HepG2 (cell line): Measurements from ENCODE around the gene FAM117A. TPM values are rescaled to one million over a fixed set of nuclear protein-coding genes. Genes with fewer than 3 reads are reported as not detected.

Experiments
- ATF3 ChIP-seq: sonication (generic); formaldehyde crosslinking; IDR thresholded peaks from 2 replicates; pipeline ENCODE4 v1.4.0; 2020; ENCODE audit warnings: missing genetic modification reagents
- EED ChIP-seq: sonication (generic); formaldehyde crosslinking; IDR thresholded peaks from 2 replicates; pipeline ENCODE4 v1.5.0; 2020; ENCODE audit warnings: mild to moderate bottlenecking, missing genetic modification reagents
- EP300 ChIP-seq, 3 experiments: sonication (generic) in 1 of 3; formaldehyde crosslinking in 1 of 3; IDR thresholded peaks; 2 replicates each; pipeline versions ENCODE4 v1.5.1 to v1.6.1; 2011 to 2020; ENCODE audit warnings: low read depth in 2 of 3, low read length in 2 of 3, borderline replicate concordance in 1 of 3, improper control_type of control experiment in 1 of 3, mild to moderate bottlenecking in 1 of 3, missing genetic modification reagents in 1 of 3, moderate library complexity in 1 of 3
- HMG20B ChIP-seq: conservative IDR thresholded peaks from 2 replicates; pipeline ENCODE4 v1.6.1; 2016; ENCODE audit warnings: missing genetic modification reagents, missing compliant biosample characterization
- KDM6A ChIP-seq: IDR thresholded peaks from 2 replicates; pipeline ENCODE4 v1.6.1; 2016; ENCODE audit warnings: low read depth
- KLF9 ChIP-seq: IDR thresholded peaks from 2 replicates; pipeline ENCODE4 v1.6.1; 2016; ENCODE audit warnings: low read depth
- RBAK ChIP-seq: sonication (generic); formaldehyde crosslinking; IDR thresholded peaks from 2 replicates; pipeline ENCODE4 v1.5.1; 2020; ENCODE audit warnings: mild to moderate bottlenecking, missing genetic modification reagents
- SNRNP70 ChIP-seq: fragments of 200-400 bp; formaldehyde crosslinking; IDR thresholded peaks from 2 replicates; pipeline ENCODE4 v1.6.1; 2017; ENCODE audit warnings: mild to moderate bottlenecking, low read depth, low read length, moderate library complexity
- ZBTB2 ChIP-seq: sonication (generic); formaldehyde crosslinking; IDR thresholded peaks from 2 replicates; pipeline ENCODE4 v1.8.0; 2022; ENCODE audit warnings: low read depth, missing genetic modification reagents
- ZNF354B ChIP-seq: sonication (generic); formaldehyde crosslinking; IDR thresholded peaks from 2 replicates; pipeline ENCODE4 v1.8.0; 2022; ENCODE audit warnings: mild to moderate bottlenecking, missing genetic modification reagents
- polyA plus RNA-seq, 8 experiments: library from polyadenylated mRNA; depleted of rRNA in 3 of 8; stranded (reverse) in 7 of 8; unstranded in 1 of 8; fragments of >200 nt; fragmentation: Illumina TruSeq in 4 of 8; extraction: Trizol in 4 of 8; gene quantifications; 2 replicates each; pipeline versions ENCODE4 v1.2.1 to v1.2.3, GENCODE V29; 2011 to 2016; ENCODE audit warnings: low read depth in 4 of 8, missing spikeins in 1 of 8, mixed read lengths in 1 of 8; ENCODE audit not compliant: insufficient read depth in 1 of 8
- total RNA-seq, 5 experiments: library from RNA; depleted of rRNA; stranded (reverse); fragments of >200 nt; fragmentation: Illumina TruSeq; extraction: Trizol; gene quantifications; 2 replicates each; pipeline ENCODE4 v1.2.3, GENCODE V29; 2016; ENCODE audit warnings: low read depth in 1 of 5
- TF ChIP-seq, protein P1 (sequence below), 2 experiments: sonication (generic) in 1 of 2; formaldehyde crosslinking in 1 of 2; IDR thresholded peaks; 2 replicates each; pipeline versions ENCODE4 v1.4.0 to v1.6.1; 2016 to 2020; ENCODE audit warnings: borderline replicate concordance in 1 of 2, low read depth in 1 of 2, mild to moderate bottlenecking in 1 of 2, missing genetic modification reagents in 1 of 2
- TF ChIP-seq, protein P2 (sequence below): sonication (generic); formaldehyde crosslinking; IDR thresholded peaks from 2 replicates; pipeline ENCODE4 v1.4.0; 2020; ENCODE audit warnings: mild to moderate bottlenecking, missing genetic modification reagents
- TF ChIP-seq, protein P3 (sequence below): sonication (generic); formaldehyde crosslinking; IDR thresholded peaks from 2 replicates; pipeline ENCODE4 v1.4.0; 2020; ENCODE audit warnings: missing genetic modification reagents
- TF ChIP-seq, protein P4 (sequence below): sonication (generic); formaldehyde crosslinking; IDR thresholded peaks from 2 replicates; pipeline ENCODE4 v1.5.1; 2020; ENCODE audit warnings: mild to moderate bottlenecking, missing genetic modification reagents, borderline replicate concordance

The FAM117A gene
- total and polyA plus RNA-seq, 2 of the 13 experiments (the other 11 are each of a cell fraction or from before 2014, with no cell fraction given), result 12.1 to 19.8 TPM

GRCh38 chr17:49734515-49735490 is 29.1 kb downstream of the FAM117A start (continued):
- TF ChIP-seq ZNF354B (CRISPR knock-in tag) (no peak), ZBTB2 (CRISPR knock-in tag) (no peak), KLF9 (no peak), ATF3 (CRISPR knock-in tag) (peak; percentile 43; the same call in 1 of the 2 replicates), EP300 (IDR thresholded peaks at IDR 0.05; ENCODE audit: low read depth in 2 of 2, low read length in 2 of 2) (peak in 1 of 2 experiments; percentile 77; a peak in 1 of 4 replicates), EP300 (CRISPR knock-in tag; IDR thresholded peaks at IDR 0.05; ENCODE audit: borderline replicate concordance) (no peak), SNRNP70 (no peak), RBAK (no peak), KDM6A (CRISPR knock-in tag) (no peak), HMG20B (CRISPR knock-in tag) (no peak), EED (CRISPR knock-in tag) (no peak)
- TF ChIP-seq, protein P1, sequence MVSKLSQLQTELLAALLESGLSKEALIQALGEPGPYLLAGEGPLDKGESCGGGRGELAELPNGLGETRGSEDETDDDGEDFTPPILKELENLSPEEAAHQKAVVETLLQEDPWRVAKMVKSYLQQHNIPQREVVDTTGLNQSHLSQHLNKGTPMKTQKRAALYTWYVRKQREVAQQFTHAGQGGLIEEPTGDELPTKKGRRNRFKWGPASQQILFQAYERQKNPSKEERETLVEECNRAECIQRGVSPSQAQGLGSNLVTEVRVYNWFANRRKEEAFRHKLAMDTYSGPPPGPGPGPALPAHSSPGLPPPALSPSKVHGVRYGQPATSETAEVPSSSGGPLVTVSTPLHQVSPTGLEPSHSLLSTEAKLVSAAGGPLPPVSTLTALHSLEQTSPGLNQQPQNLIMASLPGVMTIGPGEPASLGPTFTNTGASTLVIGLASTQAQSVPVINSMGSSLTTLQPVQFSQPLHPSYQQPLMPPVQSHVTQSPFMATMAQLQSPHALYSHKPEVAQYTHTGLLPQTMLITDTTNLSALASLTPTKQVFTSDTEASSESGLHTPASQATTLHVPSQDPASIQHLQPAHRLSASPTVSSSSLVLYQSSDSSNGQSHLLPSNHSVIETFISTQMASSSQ (IDR thresholded peaks at IDR 0.05; ENCODE audit: low read depth), result no peak
- TF ChIP-seq, protein P1 (CRISPR knock-in tag; IDR thresholded peaks at IDR 0.05; ENCODE audit: borderline replicate concordance), result no peak
- TF ChIP-seq, protein P2, sequence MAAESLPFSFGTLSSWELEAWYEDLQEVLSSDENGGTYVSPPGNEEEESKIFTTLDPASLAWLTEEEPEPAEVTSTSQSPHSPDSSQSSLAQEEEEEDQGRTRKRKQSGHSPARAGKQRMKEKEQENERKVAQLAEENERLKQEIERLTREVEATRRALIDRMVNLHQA (CRISPR knock-in tag), result no peak
- TF ChIP-seq, protein P3, sequence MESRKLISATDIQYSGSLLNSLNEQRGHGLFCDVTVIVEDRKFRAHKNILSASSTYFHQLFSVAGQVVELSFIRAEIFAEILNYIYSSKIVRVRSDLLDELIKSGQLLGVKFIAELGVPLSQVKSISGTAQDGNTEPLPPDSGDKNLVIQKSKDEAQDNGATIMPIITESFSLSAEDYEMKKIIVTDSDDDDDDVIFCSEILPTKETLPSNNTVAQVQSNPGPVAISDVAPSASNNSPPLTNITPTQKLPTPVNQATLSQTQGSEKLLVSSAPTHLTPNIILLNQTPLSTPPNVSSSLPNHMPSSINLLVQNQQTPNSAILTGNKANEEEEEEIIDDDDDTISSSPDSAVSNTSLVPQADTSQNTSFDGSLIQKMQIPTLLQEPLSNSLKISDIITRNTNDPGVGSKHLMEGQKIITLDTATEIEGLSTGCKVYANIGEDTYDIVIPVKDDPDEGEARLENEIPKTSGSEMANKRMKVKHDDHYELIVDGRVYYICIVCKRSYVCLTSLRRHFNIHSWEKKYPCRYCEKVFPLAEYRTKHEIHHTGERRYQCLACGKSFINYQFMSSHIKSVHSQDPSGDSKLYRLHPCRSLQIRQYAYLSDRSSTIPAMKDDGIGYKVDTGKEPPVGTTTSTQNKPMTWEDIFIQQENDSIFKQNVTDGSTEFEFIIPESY (CRISPR knock-in tag), result no peak
- TF ChIP-seq, protein P4, sequence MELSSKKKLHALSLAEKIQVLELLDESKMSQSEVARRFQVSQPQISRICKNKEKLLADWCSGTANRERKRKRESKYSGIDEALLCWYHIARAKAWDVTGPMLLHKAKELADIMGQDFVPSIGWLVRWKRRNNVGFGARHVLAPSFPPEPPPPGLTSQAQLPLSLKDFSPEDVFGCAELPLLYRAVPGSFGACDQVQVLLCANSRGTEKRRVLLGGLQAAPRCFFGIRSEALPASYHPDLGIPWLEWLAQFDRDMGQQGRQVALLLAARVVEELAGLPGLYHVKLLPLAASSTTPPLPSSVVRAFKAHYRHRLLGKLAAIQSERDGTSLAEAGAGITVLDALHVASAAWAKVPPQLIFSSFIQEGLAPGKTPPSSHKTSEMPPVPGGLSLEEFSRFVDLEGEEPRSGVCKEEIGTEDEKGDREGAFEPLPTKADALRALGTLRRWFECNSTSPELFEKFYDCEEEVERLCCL (CRISPR knock-in tag), result no peak
